Uterus (tissue), 4 donors: ENCODE results near the gene TGFBI. TPM values are rescaled to one million over a fixed set of nuclear protein-coding genes. Genes with fewer than 3 reads are reported as not detected.

Source experiments
- DNase-seq, 2 donors: peaks; one replicate each; pipeline ENCODE4 v3.0.0-alpha.2; 2019 to 2020
- H3K27ac ChIP-seq, 2 donors: fragments of 200-600 bp; sonication (generic); 1 replicate in 1 of 2; 2 replicates in 1 of 2; pipeline ENCODE4 v1.5.1; 2016 to 2018
- H3K27me3 ChIP-seq, 2 donors: fragments of 200-600 bp; sonication (generic); one replicate each; pipeline ENCODE4 v1.5.1; 2018 to 2019; ENCODE audit warnings: control low read depth in 1 of 2
- H3K36me3 ChIP-seq, 2 donors: fragments of 200-600 bp; sonication (generic); one replicate each; pipeline ENCODE4 v1.5.1; 2019; ENCODE audit warnings: control low read depth in 1 of 2
- H3K4me1 ChIP-seq, 2 donors: fragments of 200-600 bp; sonication (generic); one replicate each; pipeline ENCODE4 v1.5.1; 2018 to 2019; ENCODE audit warnings: control low read depth in 1 of 2
- H3K4me3 ChIP-seq, 2 donors: fragments of 200-600 bp; sonication (generic); 1 replicate in 1 of 2; 2 replicates in 1 of 2; pipeline ENCODE4 v1.5.1; 2018 to 2019; ENCODE audit warnings: mild to moderate bottlenecking in 1 of 2
- H3K9me3 ChIP-seq, 2 donors: fragments of 200-600 bp; sonication (generic); one replicate each; pipeline ENCODE4 v1.5.1; 2019; ENCODE audit warnings: control low read depth in 1 of 2
- POLR2A ChIP-seq, 2 donors: fragments of 450-650 bp; IDR thresholded peaks; one replicate each; pipeline ENCODE4 v1.6.1; 2016; ENCODE audit warnings: antibody characterized with exemption in 2 of 2, mild to moderate bottlenecking in 1 of 2, moderate library complexity in 1 of 2
- intact Hi-C: fragments of 100-400 bp; cut with DNase I; formaldehyde crosslinking; loops from one replicate; pipeline ENCODE4 v1.15.1; 2023; ENCODE audit warnings: low total_unique reads
- total RNA-seq, 4 donors: library from RNA; depleted of rRNA in 3 of 4; stranded (reverse); fragments of >200 nt in 3 of 4; gene quantifications; one replicate each; pipeline versions ENCODE4 v1.1.0 to v1.2.4, GENCODE V29; 2014 to 2023
- TF ChIP-seq, protein P1 (sequence below), 4 experiments: fragments of 200-600 bp in 2 of 4; fragments of 450-650 bp in 2 of 4; sonication (generic) in 2 of 4; IDR thresholded peaks; one replicate each; pipeline ENCODE4 v1.5.1; 2016 to 2019; ENCODE audit warnings: antibody characterized with exemption in 4 of 4, mild to moderate bottlenecking in 2 of 4, moderate library complexity in 1 of 4
- donor health status: DM: yes; HTN: yes; CAD: no.

Gene TGFBI
- total RNA-seq, 4 donors from 2014 or later: 27.9 to 293 (median 38.7) TPM

DNA sequence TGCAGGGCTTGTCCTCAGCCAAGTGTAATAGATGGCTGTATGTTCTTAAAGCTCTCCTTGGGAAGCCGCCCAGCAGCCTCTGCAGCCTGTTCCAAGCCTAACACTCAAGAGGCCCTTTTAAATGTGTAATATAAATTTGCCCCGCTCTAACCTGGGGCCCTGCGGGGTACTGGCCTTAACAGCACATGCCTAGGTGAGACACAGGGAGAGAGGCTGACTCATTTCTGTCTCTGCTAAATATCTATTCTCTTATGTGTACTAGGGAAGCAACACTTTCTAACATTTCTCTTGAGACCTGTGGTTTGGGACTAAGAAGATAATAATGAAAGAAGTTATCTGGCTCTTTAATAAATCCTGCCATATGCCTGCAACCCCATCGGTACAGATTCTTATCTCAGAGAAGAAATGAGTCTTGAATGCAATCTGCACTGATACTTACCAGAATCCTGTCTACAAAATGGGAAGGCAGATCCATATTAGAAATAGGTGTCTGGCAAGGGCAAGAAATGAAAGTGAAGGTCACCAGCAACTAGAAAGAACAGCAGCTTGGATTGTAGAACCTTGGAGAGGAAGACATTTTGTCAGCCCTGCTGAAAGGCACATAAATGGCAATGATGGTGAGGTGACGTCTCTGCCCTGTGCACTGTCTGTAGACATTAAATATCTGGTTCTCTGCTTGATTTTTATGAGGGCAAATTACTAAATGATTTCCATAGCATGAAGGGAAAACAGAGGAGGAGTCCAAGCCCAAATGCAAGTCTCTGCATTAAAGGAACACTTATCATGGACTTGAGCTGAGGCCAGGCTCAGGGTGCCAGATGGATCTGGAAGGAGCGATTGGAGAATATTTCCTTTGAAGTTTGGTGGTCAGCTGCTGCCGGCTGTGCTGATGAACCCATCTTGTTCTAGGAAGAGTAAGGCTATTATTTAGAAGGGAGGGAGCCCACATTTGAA is 14.5 kb upstream of the TGFBI start:
- intact Hi-C loops: no loop called here
- Histone ChIP-seq H3K4me1 (peaks cover 0 to 10% of the 10 kb centered on the region in 2 donors), H3K27ac (peak overlapping the region in 1 of 2 donors; percentile 35), H3K4me3 (no peak overlapping the region), H3K27me3 (no peaks in the 10 kb centered on the region), H3K9me3 (no peaks in the 10 kb centered on the region), H3K36me3 (no peaks in the 10 kb centered on the region)
- DNase-seq: peak in 1 of 2 donors; percentile 51
- no peak for TF ChIP-seq POLR2A (IDR thresholded peaks at IDR 0.05)
- TF ChIP-seq, protein P1, sequence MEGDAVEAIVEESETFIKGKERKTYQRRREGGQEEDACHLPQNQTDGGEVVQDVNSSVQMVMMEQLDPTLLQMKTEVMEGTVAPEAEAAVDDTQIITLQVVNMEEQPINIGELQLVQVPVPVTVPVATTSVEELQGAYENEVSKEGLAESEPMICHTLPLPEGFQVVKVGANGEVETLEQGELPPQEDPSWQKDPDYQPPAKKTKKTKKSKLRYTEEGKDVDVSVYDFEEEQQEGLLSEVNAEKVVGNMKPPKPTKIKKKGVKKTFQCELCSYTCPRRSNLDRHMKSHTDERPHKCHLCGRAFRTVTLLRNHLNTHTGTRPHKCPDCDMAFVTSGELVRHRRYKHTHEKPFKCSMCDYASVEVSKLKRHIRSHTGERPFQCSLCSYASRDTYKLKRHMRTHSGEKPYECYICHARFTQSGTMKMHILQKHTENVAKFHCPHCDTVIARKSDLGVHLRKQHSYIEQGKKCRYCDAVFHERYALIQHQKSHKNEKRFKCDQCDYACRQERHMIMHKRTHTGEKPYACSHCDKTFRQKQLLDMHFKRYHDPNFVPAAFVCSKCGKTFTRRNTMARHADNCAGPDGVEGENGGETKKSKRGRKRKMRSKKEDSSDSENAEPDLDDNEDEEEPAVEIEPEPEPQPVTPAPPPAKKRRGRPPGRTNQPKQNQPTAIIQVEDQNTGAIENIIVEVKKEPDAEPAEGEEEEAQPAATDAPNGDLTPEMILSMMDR (IDR thresholded peaks at IDR 0.05): no peak

DNA sequence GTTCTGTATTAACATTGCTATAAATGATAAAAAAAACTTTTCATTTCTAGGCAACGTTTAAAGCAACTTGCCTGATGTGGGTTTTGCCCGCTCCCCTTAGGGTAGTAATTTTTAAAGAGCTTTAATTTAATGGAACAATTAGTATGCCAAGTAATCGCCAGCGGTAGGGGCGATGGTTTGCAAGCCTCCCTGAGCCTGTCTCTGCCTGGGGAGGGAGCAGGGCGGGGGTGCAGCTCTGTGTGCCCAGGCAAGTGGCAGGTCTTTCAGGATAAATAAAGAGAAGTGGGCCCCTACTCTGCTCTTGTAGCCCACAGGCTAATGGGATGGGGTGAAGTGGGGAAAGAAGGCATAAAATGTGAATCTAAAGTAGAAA is 13.8 kb upstream of the TGFBI start:
- Histone ChIP-seq H3K27me3 (no peaks in the 10 kb centered on the region), H3K4me3 (no peak overlapping the region), H3K27ac (no peak overlapping the region), H3K36me3 (no peaks in the 10 kb centered on the region), H3K4me1 (peaks cover 0 to 10% of the 10 kb centered on the region in 2 donors), H3K9me3 (no peaks in the 10 kb centered on the region)
- intact Hi-C loops: no loop called here
- DNase-seq: no peak
- TF ChIP-seq POLR2A (IDR thresholded peaks at IDR 0.05): no peak
- TF ChIP-seq, protein P1 (IDR thresholded peaks at IDR 0.05): no peak

DNA sequence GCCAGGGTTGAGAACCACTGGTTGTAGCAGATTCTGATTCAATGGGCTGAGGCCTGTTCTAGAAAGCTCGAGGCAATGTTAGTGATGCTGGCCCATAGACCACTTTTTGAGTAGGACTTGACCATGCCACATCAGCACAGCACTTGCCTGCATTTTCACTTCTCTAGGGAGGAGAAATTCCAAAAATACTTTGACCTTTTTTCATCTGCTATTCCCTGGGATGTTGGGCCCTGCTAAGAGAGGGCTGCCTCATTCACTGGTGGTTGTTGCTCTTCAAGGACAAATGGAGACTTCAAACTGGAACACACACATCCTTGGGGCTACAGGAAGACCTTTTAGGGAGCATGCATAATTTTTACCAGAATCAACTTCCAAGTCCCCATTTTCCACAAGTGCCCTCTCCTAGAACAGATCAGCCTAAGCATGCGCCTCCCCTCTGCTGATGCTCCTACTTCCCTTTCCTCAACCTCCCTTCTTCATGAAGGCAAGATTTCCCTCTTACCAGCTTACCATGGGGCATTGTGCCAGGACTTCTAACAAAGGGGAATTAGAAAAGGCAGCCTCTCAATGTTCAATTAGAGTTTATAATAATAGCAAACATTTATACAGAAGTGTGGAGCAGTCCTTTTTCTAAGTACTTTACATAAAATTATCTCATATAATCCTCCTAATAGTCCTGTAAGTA is 12.7 kb upstream of the TGFBI start:
- H3K9me3 ChIP-seq: no peaks in the 10 kb centered on the region
- TF ChIP-seq POLR2A (IDR thresholded peaks at IDR 0.05): no peak
- TF ChIP-seq, protein P1 (IDR thresholded peaks at IDR 0.05): no peak
- DNase-seq: no peak
- peaks cover 2 to 4% of the 10 kb centered on the region in 2 donors for H3K4me1 ChIP-seq
- H3K36me3 ChIP-seq: no peaks in the 10 kb centered on the region
- intact Hi-C loops: no loop called here
- no peak overlapping the region for H3K4me3 ChIP-seq
- no peaks in the 10 kb centered on the region for H3K27me3 ChIP-seq
- H3K27ac ChIP-seq: no peak overlapping the region

DNA sequence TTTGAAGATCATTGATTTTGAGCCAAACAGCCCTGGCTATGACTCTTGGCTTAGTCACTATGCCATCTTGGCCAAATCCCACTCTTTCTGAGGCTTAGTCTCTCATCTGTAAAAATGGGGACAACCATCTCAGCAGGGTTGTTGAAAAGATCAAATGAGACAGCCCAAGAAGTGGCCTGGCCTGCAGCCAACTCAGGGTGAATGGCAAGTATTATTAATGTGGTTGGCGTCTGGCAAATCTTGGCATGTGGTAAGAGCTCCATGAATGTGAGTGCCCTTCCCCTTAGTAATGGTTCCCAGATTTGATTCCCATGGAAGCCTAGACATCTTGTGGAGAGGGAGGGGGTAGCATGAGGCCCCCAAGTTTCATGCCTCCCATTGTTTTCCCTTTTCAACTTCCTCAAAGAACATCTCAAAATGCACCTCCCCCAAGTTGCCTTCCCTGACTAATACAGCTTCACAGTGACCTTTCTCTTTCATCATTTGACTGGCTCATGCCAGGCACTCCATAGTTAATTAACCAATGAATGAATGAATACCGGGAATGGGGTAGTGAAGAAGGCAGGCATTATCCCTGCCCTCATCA is 11.8 kb upstream of the TGFBI start:
- no peak overlapping the region for H3K4me3 ChIP-seq
- H3K27ac ChIP-seq: no peak overlapping the region
- peaks cover 0 to 8% of the 10 kb centered on the region in 2 donors for H3K4me1 ChIP-seq
- no peaks in the 10 kb centered on the region for H3K27me3 ChIP-seq
- TF ChIP-seq, protein P1 (IDR thresholded peaks at IDR 0.05): no peak
- no peak for TF ChIP-seq POLR2A (IDR thresholded peaks at IDR 0.05)
- intact Hi-C loops: no loop called here
- H3K9me3 ChIP-seq: no peaks in the 10 kb centered on the region
- no peak for DNase-seq
- H3K36me3 ChIP-seq: no peaks in the 10 kb centered on the region
